Measurements from ENCODE around the gene PDGFD. TPM values are rescaled to one million over a fixed set of nuclear protein-coding genes. Genes with fewer than 3 reads are reported as not detected.

Gene PDGFD
- total RNA-seq, 1 experiment from 2014 or later = 2.6 TPM

DNA sequence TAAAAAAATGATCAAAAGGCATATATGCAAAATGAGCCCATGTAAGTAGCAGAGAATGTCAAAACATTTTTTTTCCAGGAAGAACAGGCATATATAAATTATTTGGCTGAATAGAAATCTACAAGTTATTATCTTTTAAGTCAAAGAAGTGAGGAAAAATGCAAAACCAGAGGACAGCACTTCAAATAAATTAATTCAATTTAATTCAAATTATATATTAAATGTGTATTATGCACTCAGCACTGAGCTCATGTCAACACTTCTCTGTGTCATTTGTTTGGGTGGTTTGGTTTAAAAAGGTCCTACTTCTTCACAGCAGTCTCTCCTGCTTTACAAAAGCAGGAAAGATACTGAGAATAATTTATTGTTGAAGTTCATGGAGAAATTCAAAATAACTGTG, 41.9 kb upstream of the PDGFD start (continued):
- TF ChIP-seq NR3C1 (CRISPR knock-in tag; conservative IDR thresholded peaks at IDR 0.05; ENCODE audit: low read depth) = no peak
- TF ChIP-seq MXD4 (CRISPR knock-in tag; IDR thresholded peaks at IDR 0.05; ENCODE audit: borderline replicate concordance) = no peak
- no peak for TF ChIP-seq JUN (CRISPR knock-in tag; IDR thresholded peaks at IDR 0.05)

DNA sequence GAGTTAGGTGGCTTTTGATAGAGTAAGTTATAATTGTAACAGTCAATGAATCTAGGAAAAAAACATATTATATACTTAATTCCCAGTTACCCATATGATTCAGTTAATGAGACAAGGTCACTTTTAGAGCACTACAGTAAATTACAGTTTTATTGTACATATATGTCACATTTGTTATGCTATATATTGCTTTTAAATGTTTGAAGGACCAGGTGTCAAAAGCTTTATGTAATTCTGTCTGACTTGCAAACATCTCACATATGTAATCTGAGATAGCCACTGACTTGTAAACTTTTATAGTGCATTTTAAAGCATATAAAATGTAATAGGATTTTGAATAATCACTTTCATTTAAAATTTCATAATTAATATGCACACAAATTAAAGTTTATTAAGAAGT, 36.7 kb upstream of the PDGFD start:
- CTCF ChIA-PET = no interaction called here
- POLR2A ChIA-PET = no interaction called here
- TF ChIP-seq, protein P1, sequence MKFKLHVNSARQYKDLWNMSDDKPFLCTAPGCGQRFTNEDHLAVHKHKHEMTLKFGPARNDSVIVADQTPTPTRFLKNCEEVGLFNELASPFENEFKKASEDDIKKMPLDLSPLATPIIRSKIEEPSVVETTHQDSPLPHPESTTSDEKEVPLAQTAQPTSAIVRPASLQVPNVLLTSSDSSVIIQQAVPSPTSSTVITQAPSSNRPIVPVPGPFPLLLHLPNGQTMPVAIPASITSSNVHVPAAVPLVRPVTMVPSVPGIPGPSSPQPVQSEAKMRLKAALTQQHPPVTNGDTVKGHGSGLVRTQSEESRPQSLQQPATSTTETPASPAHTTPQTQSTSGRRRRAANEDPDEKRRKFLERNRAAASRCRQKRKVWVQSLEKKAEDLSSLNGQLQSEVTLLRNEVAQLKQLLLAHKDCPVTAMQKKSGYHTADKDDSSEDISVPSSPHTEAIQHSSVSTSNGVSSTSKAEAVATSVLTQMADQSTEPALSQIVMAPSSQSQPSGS (CRISPR knock-in tag; IDR thresholded peaks at IDR 0.05; ENCODE audit: borderline replicate concordance, low read depth) = no peak
- TF ChIP-seq, protein P2, sequence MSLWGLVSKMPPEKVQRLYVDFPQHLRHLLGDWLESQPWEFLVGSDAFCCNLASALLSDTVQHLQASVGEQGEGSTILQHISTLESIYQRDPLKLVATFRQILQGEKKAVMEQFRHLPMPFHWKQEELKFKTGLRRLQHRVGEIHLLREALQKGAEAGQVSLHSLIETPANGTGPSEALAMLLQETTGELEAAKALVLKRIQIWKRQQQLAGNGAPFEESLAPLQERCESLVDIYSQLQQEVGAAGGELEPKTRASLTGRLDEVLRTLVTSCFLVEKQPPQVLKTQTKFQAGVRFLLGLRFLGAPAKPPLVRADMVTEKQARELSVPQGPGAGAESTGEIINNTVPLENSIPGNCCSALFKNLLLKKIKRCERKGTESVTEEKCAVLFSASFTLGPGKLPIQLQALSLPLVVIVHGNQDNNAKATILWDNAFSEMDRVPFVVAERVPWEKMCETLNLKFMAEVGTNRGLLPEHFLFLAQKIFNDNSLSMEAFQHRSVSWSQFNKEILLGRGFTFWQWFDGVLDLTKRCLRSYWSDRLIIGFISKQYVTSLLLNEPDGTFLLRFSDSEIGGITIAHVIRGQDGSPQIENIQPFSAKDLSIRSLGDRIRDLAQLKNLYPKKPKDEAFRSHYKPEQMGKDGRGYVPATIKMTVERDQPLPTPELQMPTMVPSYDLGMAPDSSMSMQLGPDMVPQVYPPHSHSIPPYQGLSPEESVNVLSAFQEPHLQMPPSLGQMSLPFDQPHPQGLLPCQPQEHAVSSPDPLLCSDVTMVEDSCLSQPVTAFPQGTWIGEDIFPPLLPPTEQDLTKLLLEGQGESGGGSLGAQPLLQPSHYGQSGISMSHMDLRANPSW (CRISPR knock-in tag; conservative IDR thresholded peaks at IDR 0.05; ENCODE audit: low read depth) = no peak
- TF ChIP-seq, protein P3, sequence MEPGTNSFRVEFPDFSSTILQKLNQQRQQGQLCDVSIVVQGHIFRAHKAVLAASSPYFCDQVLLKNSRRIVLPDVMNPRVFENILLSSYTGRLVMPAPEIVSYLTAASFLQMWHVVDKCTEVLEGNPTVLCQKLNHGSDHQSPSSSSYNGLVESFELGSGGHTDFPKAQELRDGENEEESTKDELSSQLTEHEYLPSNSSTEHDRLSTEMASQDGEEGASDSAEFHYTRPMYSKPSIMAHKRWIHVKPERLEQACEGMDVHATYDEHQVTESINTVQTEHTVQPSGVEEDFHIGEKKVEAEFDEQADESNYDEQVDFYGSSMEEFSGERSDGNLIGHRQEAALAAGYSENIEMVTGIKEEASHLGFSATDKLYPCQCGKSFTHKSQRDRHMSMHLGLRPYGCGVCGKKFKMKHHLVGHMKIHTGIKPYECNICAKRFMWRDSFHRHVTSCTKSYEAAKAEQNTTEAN (CRISPR knock-in tag; IDR thresholded peaks at IDR 0.05) = no peak
- no peak for TF ChIP-seq ZNF317 (CRISPR knock-in tag; IDR thresholded peaks at IDR 0.05; ENCODE audit: borderline replicate concordance, low read depth)
- TF ChIP-seq, protein P4, sequence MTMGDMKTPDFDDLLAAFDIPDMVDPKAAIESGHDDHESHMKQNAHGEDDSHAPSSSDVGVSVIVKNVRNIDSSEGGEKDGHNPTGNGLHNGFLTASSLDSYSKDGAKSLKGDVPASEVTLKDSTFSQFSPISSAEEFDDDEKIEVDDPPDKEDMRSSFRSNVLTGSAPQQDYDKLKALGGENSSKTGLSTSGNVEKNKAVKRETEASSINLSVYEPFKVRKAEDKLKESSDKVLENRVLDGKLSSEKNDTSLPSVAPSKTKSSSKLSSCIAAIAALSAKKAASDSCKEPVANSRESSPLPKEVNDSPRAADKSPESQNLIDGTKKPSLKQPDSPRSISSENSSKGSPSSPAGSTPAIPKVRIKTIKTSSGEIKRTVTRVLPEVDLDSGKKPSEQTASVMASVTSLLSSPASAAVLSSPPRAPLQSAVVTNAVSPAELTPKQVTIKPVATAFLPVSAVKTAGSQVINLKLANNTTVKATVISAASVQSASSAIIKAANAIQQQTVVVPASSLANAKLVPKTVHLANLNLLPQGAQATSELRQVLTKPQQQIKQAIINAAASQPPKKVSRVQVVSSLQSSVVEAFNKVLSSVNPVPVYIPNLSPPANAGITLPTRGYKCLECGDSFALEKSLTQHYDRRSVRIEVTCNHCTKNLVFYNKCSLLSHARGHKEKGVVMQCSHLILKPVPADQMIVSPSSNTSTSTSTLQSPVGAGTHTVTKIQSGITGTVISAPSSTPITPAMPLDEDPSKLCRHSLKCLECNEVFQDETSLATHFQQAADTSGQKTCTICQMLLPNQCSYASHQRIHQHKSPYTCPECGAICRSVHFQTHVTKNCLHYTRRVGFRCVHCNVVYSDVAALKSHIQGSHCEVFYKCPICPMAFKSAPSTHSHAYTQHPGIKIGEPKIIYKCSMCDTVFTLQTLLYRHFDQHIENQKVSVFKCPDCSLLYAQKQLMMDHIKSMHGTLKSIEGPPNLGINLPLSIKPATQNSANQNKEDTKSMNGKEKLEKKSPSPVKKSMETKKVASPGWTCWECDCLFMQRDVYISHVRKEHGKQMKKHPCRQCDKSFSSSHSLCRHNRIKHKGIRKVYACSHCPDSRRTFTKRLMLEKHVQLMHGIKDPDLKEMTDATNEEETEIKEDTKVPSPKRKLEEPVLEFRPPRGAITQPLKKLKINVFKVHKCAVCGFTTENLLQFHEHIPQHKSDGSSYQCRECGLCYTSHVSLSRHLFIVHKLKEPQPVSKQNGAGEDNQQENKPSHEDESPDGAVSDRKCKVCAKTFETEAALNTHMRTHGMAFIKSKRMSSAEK (CRISPR knock-in tag; IDR thresholded peaks at IDR 0.05; ENCODE audit: borderline replicate concordance) = no peak
- TF ChIP-seq, protein P5, sequence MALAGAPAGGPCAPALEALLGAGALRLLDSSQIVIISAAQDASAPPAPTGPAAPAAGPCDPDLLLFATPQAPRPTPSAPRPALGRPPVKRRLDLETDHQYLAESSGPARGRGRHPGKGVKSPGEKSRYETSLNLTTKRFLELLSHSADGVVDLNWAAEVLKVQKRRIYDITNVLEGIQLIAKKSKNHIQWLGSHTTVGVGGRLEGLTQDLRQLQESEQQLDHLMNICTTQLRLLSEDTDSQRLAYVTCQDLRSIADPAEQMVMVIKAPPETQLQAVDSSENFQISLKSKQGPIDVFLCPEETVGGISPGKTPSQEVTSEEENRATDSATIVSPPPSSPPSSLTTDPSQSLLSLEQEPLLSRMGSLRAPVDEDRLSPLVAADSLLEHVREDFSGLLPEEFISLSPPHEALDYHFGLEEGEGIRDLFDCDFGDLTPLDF (CRISPR knock-in tag; IDR thresholded peaks at IDR 0.05) = no peak
- no peak overlapping the region for H3K4me3 Mint-ChIP-seq
- H3K9me3 Mint-ChIP-seq = peaks cover 5% of the 10 kb centered on the region
- H3K27ac Mint-ChIP-seq = no peak overlapping the region
- H3K36me3 Mint-ChIP-seq = no peaks in the 10 kb centered on the region; the same call in 1 of the 2 replicates
- H3K4me1 Mint-ChIP-seq = peaks cover 6% of the 10 kb centered on the region; the same call in 1 of the 2 replicates
- no peak for ATAC-seq
- H3K27me3 Mint-ChIP-seq (ENCODE audit: low read depth) = no peaks in the 10 kb centered on the region; the same call in 1 of the 2 replicates
- no peak for DNase-seq (ENCODE audit: low spot score)

DNA sequence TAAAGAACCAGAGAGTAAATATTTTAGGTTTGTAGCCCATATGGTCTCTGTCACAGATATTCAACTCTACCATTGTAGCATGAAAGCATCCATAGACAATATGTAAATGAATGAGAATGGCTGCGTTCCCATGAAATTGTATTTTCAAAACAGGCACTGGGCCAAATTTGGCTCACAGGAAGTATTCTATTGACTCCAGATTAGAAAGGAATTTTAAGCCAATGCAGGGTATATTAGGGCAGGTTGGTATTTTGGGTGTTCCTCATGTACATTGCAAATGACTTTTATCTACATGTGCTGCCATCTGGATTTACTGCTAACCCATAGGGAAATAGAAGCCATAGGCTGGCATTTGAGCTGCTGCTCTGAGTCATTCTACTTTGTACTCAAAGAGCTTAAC, 35.1 kb upstream of the PDGFD start:
- ChIA-PET POLR2A (no interaction called here), CTCF (no interaction called here)
- Mint-ChIP-seq H3K27ac (no peak overlapping the region), H3K4me3 (no peak overlapping the region), H3K27me3 (ENCODE audit: low read depth) (no peaks in the 10 kb centered on the region; the same call in 1 of the 2 replicates), H3K9me3 (peaks cover 8% of the 10 kb centered on the region), H3K36me3 (no peaks in the 10 kb centered on the region; the same call in 1 of the 2 replicates), H3K4me1 (peaks cover 6% of the 10 kb centered on the region; the same call in 1 of the 2 replicates)
- ATAC-seq (no peak), DNase-seq (ENCODE audit: low spot score) (no peak)
- TF ChIP-seq ELF4 (CRISPR knock-in tag; IDR thresholded peaks at IDR 0.05; ENCODE audit: low read depth) = no peak
- TF ChIP-seq, protein P6, sequence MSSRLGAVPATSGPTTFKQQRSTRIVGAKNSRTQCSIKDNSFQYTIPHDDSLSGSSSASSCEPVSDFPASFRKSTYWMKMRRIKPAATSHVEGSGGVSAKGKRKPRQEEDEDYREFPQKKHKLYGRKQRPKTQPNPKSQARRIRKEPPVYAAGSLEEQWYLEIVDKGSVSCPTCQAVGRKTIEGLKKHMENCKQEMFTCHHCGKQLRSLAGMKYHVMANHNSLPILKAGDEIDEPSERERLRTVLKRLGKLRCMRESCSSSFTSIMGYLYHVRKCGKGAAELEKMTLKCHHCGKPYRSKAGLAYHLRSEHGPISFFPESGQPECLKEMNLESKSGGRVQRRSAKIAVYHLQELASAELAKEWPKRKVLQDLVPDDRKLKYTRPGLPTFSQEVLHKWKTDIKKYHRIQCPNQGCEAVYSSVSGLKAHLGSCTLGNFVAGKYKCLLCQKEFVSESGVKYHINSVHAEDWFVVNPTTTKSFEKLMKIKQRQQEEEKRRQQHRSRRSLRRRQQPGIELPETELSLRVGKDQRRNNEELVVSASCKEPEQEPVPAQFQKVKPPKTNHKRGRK (CRISPR knock-in tag; IDR thresholded peaks at IDR 0.05; ENCODE audit: borderline replicate concordance) = no peak
- TF ChIP-seq, protein P5 (CRISPR knock-in tag; IDR thresholded peaks at IDR 0.05) = no peak
- TF ChIP-seq TP53 (CRISPR knock-in tag; IDR thresholded peaks at IDR 0.05) = no peak
- TF ChIP-seq, protein P7, sequence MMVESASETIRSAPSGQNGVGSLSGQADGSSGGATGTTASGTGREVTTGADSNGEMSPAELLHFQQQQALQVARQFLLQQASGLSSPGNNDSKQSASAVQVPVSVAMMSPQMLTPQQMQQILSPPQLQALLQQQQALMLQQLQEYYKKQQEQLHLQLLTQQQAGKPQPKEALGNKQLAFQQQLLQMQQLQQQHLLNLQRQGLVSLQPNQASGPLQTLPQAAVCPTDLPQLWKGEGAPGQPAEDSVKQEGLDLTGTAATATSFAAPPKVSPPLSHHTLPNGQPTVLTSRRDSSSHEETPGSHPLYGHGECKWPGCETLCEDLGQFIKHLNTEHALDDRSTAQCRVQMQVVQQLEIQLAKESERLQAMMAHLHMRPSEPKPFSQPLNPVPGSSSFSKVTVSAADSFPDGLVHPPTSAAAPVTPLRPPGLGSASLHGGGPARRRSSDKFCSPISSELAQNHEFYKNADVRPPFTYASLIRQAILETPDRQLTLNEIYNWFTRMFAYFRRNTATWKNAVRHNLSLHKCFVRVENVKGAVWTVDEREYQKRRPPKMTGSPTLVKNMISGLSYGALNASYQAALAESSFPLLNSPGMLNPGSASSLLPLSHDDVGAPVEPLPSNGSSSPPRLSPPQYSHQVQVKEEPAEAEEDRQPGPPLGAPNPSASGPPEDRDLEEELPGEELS (CRISPR knock-in tag; IDR thresholded peaks at IDR 0.05) = no peak
- TF ChIP-seq TEAD1 (CRISPR knock-in tag; IDR thresholded peaks at IDR 0.05) = no peak

All from WTC11 (cell line).